ENCODE measurements around the gene DMPK.

The DMPK gene

GRCh38 chr19:45746866-45747265, 35.4 kb downstream of the DMPK start:
- H3F3A ChIP-seq (ENCODE audit: insufficient read depth) = no peaks in the 10 kb centered on the region
- no peak overlapping the region for H2AFZ ChIP-seq (ENCODE audit: low read depth, low read length, severe bottlenecking)
- TF ChIP-seq CTCF (IDR thresholded peaks at IDR 0.05; ENCODE audit: insufficient read depth, low read length, poor library complexity, severe bottlenecking) (no peak), EZH2phosphoT487 (conservative IDR thresholded peaks at IDR 0.05; ENCODE audit: low read length) (no peak)
- no peak overlapping the region for H3K9ac ChIP-seq (ENCODE audit: low read length)
- H3K27me3 ChIP-seq (ENCODE audit: low read length) = no peaks in the 10 kb centered on the region
- no peak overlapping the region for H3K4me3 ChIP-seq (ENCODE audit: insufficient read depth, low read length, poor library complexity, severe bottlenecking)
- H3K9me2 ChIP-seq (replicated peaks; ENCODE audit: insufficient read depth, low read length) = no peaks in the 10 kb centered on the region
- H3K36me3 ChIP-seq (ENCODE audit: low read length) = no peaks in the 10 kb centered on the region
- no peaks in the 10 kb centered on the region for H4K20me1 ChIP-seq (ENCODE audit: low read depth, low read length)
- H3K4me2 ChIP-seq (ENCODE audit: low read depth, low read length, poor library complexity, severe bottlenecking) = no peak overlapping the region
- H3K9me3 ChIP-seq (ENCODE audit: insufficient read depth, low read length) = no peaks in the 10 kb centered on the region
- no peak overlapping the region for H3K27ac ChIP-seq (ENCODE audit: low read depth, low read length)
- no peaks in the 10 kb centered on the region for H3K79me2 ChIP-seq (ENCODE audit: insufficient read depth, low read length)

GRCh38 chr19:45745606-45746005, 36.7 kb downstream of the DMPK start:
- TF ChIP-seq EZH2phosphoT487 (conservative IDR thresholded peaks at IDR 0.05; ENCODE audit: low read length) = no peak
- no peak for TF ChIP-seq CTCF (IDR thresholded peaks at IDR 0.05; ENCODE audit: insufficient read depth, low read length, poor library complexity, severe bottlenecking)
- Histone ChIP-seq H2AFZ (ENCODE audit: low read depth, low read length, severe bottlenecking) (no peak overlapping the region), H3K4me3 (ENCODE audit: insufficient read depth, low read length, poor library complexity, severe bottlenecking) (no peak overlapping the region), H3K9me3 (ENCODE audit: insufficient read depth, low read length) (no peaks in the 10 kb centered on the region), H3K9ac (ENCODE audit: low read length) (no peak overlapping the region), H3F3A (ENCODE audit: insufficient read depth) (no peaks in the 10 kb centered on the region), H3K27ac (ENCODE audit: low read depth, low read length) (no peak overlapping the region), H4K20me1 (ENCODE audit: low read depth, low read length) (no peaks in the 10 kb centered on the region), H3K36me3 (ENCODE audit: low read length) (no peaks in the 10 kb centered on the region), H3K27me3 (ENCODE audit: low read length) (no peaks in the 10 kb centered on the region), H3K4me2 (ENCODE audit: low read depth, low read length, poor library complexity, severe bottlenecking) (no peak overlapping the region), H3K9me2 (replicated peaks; ENCODE audit: insufficient read depth, low read length) (no peaks in the 10 kb centered on the region), H3K79me2 (ENCODE audit: insufficient read depth, low read length) (no peaks in the 10 kb centered on the region)

- no peak overlapping the region for H3K4me3 ChIP-seq (ENCODE audit: insufficient read depth, low read length, poor library complexity, severe bottlenecking)
- H3K4me2 ChIP-seq (ENCODE audit: low read depth, low read length, poor library complexity, severe bottlenecking) = no peak overlapping the region
Observed at GRCh38 chr19:45742969-45743368, 39.3 kb downstream of the DMPK start.

More at GRCh38 chr19:45742969-45743368, 39.3 kb downstream of the DMPK start:
- H3K27ac ChIP-seq (ENCODE audit: low read depth, low read length) = no peak overlapping the region
- TF ChIP-seq CTCF (IDR thresholded peaks at IDR 0.05; ENCODE audit: insufficient read depth, low read length, poor library complexity, severe bottlenecking) (no peak), EZH2phosphoT487 (conservative IDR thresholded peaks at IDR 0.05; ENCODE audit: low read length) (no peak)
- no peaks in the 10 kb centered on the region for H3K9me2 ChIP-seq (replicated peaks; ENCODE audit: insufficient read depth, low read length)
- no peaks in the 10 kb centered on the region for H3K36me3 ChIP-seq (ENCODE audit: low read length)
- H3K27me3 ChIP-seq (ENCODE audit: low read length) = no peaks in the 10 kb centered on the region
- H4K20me1 ChIP-seq (ENCODE audit: low read depth, low read length) = no peaks in the 10 kb centered on the region
- no peaks in the 10 kb centered on the region for H3K79me2 ChIP-seq (ENCODE audit: insufficient read depth, low read length)
- H3K9me3 ChIP-seq (ENCODE audit: insufficient read depth, low read length) = no peaks in the 10 kb centered on the region
- no peaks in the 10 kb centered on the region for H3F3A ChIP-seq (ENCODE audit: insufficient read depth)
- H3K9ac ChIP-seq (ENCODE audit: low read length) = no peak overlapping the region
- H2AFZ ChIP-seq (ENCODE audit: low read depth, low read length, severe bottlenecking) = no peak overlapping the region
